SK-N-MC (cell line): ENCODE measurements around the gene ANKRD44.

Experiments
- EZH2 ChIP-seq: fragments of 200-600 bp; sonication (generic); IDR thresholded peaks from one replicate; pipeline ENCODE4 v1.6.1; 2017; ENCODE audit warnings: antibody characterized with exemption
- FOXP2 ChIP-seq: optimal IDR thresholded peaks from 2 replicates; pipeline ENCODE3; 2011; ENCODE audit warnings: mild to moderate bottlenecking, moderate library complexity; ENCODE audit not compliant: insufficient read depth; ENCODE audit errors: extremely low read length, control extremely low read depth
- POLR2AphosphoS5 ChIP-seq: IDR thresholded peaks from 2 replicates; pipeline ENCODE4 v1.6.1; 2012; ENCODE audit warnings: mild to moderate bottlenecking, low read depth, low read length, borderline replicate concordance

DNA sequence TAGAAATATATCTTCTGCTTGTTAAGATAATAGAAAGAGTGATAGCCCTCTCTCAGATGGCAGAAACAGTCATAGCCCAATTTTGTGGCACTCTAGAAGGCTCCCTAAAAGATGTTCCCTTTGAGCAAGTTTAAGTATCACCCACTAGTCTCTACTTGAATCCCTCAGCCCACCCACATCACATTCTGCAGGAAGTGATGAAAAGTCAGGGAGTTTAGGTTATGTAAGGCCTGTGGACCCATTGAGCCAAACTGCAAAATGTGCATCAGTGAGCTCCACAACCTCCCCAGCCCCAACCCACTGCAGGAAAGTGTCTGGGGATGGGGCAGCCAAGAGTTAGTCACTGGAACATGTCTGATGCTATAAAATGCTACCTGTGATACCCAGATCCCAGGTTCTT, 25.6 kb downstream of the ANKRD44 start:
- no peak for TF ChIP-seq EZH2
- TF ChIP-seq POLR2AphosphoS5, result no peak
- TF ChIP-seq FOXP2, result no peak
